ENCODE results near the gene MAST4. TPM values are rescaled to one million over a fixed set of nuclear protein-coding genes. Genes with fewer than 3 reads are reported as not detected.
A peak's percentile ranks its signal among the peaks of the same experiment; 100 is the strongest.

Gene MAST4
- total and polyA plus RNA-seq, 5 donors, result 18.9 to 71.5 (median 52.4) TPM

GRCh38 chr5:66565878-66566277, 30.3 kb upstream of the MAST4 start:
- H3K4me1 ChIP-seq (ENCODE audit: control insufficient read depth, insufficient read depth, low read length), result no peaks in the 10 kb centered on the region
- no peak for ATAC-seq
- WGBS, result 79% methylated on average over 2 of the region's 2 CpGs
- no peak overlapping the region for H3K4me3 ChIP-seq (ENCODE audit: low read length)
- no peaks in the 10 kb centered on the region for H3K9me3 ChIP-seq (ENCODE audit: control insufficient read depth, low read length)
- intact Hi-C loops (cut with DNase I), result no loop called here
- no peaks in the 10 kb centered on the region for H3K27me3 ChIP-seq (ENCODE audit: control insufficient read depth, insufficient read depth)
- no peak overlapping the region for H3K27ac ChIP-seq (ENCODE audit: low read length)
- no peak for DNase-seq

GRCh38 chr5:66567474-66567873, 28.7 kb upstream of the MAST4 start:
- WGBS, result 69% methylated on average over 3 of the region's 3 CpGs
- DNase-seq (no peak), ATAC-seq (no peak)
- no peaks in the 10 kb centered on the region for H3K4me1 ChIP-seq (ENCODE audit: control insufficient read depth, insufficient read depth, low read length)
- no peak overlapping the region for H3K27ac ChIP-seq (ENCODE audit: low read length)
- no peak overlapping the region for H3K4me3 ChIP-seq (ENCODE audit: low read length)
- intact Hi-C loops (cut with DNase I), result no loop called here
- H3K9me3 ChIP-seq (ENCODE audit: control insufficient read depth, low read length), result no peaks in the 10 kb centered on the region
- H3K27me3 ChIP-seq (ENCODE audit: control insufficient read depth, insufficient read depth), result no peaks in the 10 kb centered on the region

- WGBS, result 11% methylated on average over 1 of the region's 1 CpG
- Histone ChIP-seq H3K27ac (ENCODE audit: low read length) (no peak overlapping the region), H3K4me3 (ENCODE audit: low read length) (no peak overlapping the region), H3K27me3 (ENCODE audit: control insufficient read depth, insufficient read depth) (no peaks in the 10 kb centered on the region), H3K9me3 (ENCODE audit: control insufficient read depth, low read length) (no peaks in the 10 kb centered on the region), H3K4me1 (ENCODE audit: control insufficient read depth, insufficient read depth, low read length) (no peaks in the 10 kb centered on the region)
- ATAC-seq (no peak), DNase-seq (no peak)
- intact Hi-C loops (cut with DNase I), result no loop called here
Observed at GRCh38 chr5:66570201-66570600, 26.0 kb upstream of the MAST4 start.

GRCh38 chr5:66573733-66574132, 22.5 kb upstream of the MAST4 start:
- no peak for ATAC-seq
- H3K4me1 ChIP-seq (ENCODE audit: control insufficient read depth, insufficient read depth, low read length), result no peaks in the 10 kb centered on the region
- WGBS, result 41% methylated on average over 2 of the region's 2 CpGs
- no peak overlapping the region for H3K4me3 ChIP-seq (ENCODE audit: low read length)
- intact Hi-C loops (cut with DNase I), result no loop called here
- DNase-seq, result no peak
- H3K9me3 ChIP-seq (ENCODE audit: control insufficient read depth, low read length), result no peaks in the 10 kb centered on the region
- no peaks in the 10 kb centered on the region for H3K27me3 ChIP-seq (ENCODE audit: control insufficient read depth, insufficient read depth)
- H3K27ac ChIP-seq (ENCODE audit: low read length), result no peak overlapping the region

- intact Hi-C loops (cut with DNase I), result no loop called here
- no peak overlapping the region for H3K27ac ChIP-seq (ENCODE audit: low read length)
- peaks cover 2% of the 10 kb centered on the region for H3K4me1 ChIP-seq (ENCODE audit: control insufficient read depth, insufficient read depth, low read length)
- no peak overlapping the region for H3K4me3 ChIP-seq (ENCODE audit: low read length)
- WGBS, result 44% methylated on average over 5 of the region's 5 CpGs
- DNase-seq, result no peak
- peak; percentile 48 for ATAC-seq
- H3K27me3 ChIP-seq (ENCODE audit: control insufficient read depth, insufficient read depth), result no peaks in the 10 kb centered on the region
- no peaks in the 10 kb centered on the region for H3K9me3 ChIP-seq (ENCODE audit: control insufficient read depth, low read length)
Observed at GRCh38 chr5:66582499-66583165, 13.6 kb upstream of the MAST4 start.

- H3K27me3 ChIP-seq (ENCODE audit: control insufficient read depth, insufficient read depth), result no peaks in the 10 kb centered on the region
- no peak overlapping the region for H3K4me3 ChIP-seq (ENCODE audit: low read length)
- no peak overlapping the region for H3K27ac ChIP-seq (ENCODE audit: low read length)
- intact Hi-C loops (cut with DNase I), result no loop called here
- ATAC-seq (no peak), DNase-seq (no peak)
- H3K9me3 ChIP-seq (ENCODE audit: control insufficient read depth, low read length), result no peaks in the 10 kb centered on the region
- no peaks in the 10 kb centered on the region for H3K4me1 ChIP-seq (ENCODE audit: control insufficient read depth, insufficient read depth, low read length)
Observed at GRCh38 chr5:66585291-66585690, 10.9 kb upstream of the MAST4 start.

- DNase-seq, result no peak
- H3K9me3 ChIP-seq (ENCODE audit: control insufficient read depth, low read length), result no peaks in the 10 kb centered on the region
- H3K4me1 ChIP-seq (ENCODE audit: control insufficient read depth, insufficient read depth, low read length), result no peaks in the 10 kb centered on the region
- no peaks in the 10 kb centered on the region for H3K27me3 ChIP-seq (ENCODE audit: control insufficient read depth, insufficient read depth)
- WGBS, result 87% methylated on average over 4 of the region's 4 CpGs
- H3K4me3 ChIP-seq (ENCODE audit: low read length), result no peak overlapping the region
- intact Hi-C loops (cut with DNase I), result no loop called here
- ATAC-seq, result no peak
- H3K27ac ChIP-seq (ENCODE audit: low read length), result no peak overlapping the region
Observed at GRCh38 chr5:66587771-66588170, 8.4 kb upstream of the MAST4 start.

- Histone ChIP-seq H3K27ac (ENCODE audit: low read length) (no peak overlapping the region), H3K9me3 (ENCODE audit: control insufficient read depth, low read length) (no peaks in the 10 kb centered on the region), H3K4me3 (ENCODE audit: low read length) (peak overlapping the region; percentile 70), H3K27me3 (ENCODE audit: control insufficient read depth, insufficient read depth) (no peaks in the 10 kb centered on the region), H3K4me1 (ENCODE audit: control insufficient read depth, insufficient read depth, low read length) (peaks cover 1% of the 10 kb centered on the region)
- under 1% methylated on average over 56 of the region's 56 CpGs for WGBS
- intact Hi-C loops (cut with DNase I), result loop anchor here in 1 of 4 donors (10.0 kb wide), 1 partner anchor 148 kb away; no protein-coding TSS in a partner anchor
- peak; percentile 38 to 45 for ATAC-seq
- peak in 1 of 3 donors; percentile 25 for DNase-seq
Observed at GRCh38 chr5:66596636-66597182, 516 bp downstream of the MAST4 start.

GRCh38 chr5:66597183-66597757, 1.1 kb downstream of the MAST4 start:
- peak; percentile 39 to 42 for ATAC-seq

GRCh38 chr5:66602621-66603020, 6.4 kb downstream of the MAST4 start:
- Histone ChIP-seq H3K4me3 (ENCODE audit: low read length) (no peak overlapping the region), H3K9me3 (ENCODE audit: control insufficient read depth, low read length) (no peaks in the 10 kb centered on the region), H3K27me3 (ENCODE audit: control insufficient read depth, insufficient read depth) (no peaks in the 10 kb centered on the region), H3K27ac (ENCODE audit: low read length) (no peak overlapping the region), H3K4me1 (ENCODE audit: control insufficient read depth, insufficient read depth, low read length) (no peaks in the 10 kb centered on the region)
- no peak for ATAC-seq
- 95% methylated on average over 1 of the region's 1 CpG for WGBS
- DNase-seq, result no peak
- intact Hi-C loops (cut with DNase I), result no loop called here

More at GRCh38 chr5:66597183-66597757, 1.1 kb downstream of the MAST4 start:
- H3K4me1 ChIP-seq (ENCODE audit: control insufficient read depth, insufficient read depth, low read length), result peaks cover 1% of the 10 kb centered on the region
- H3K9me3 ChIP-seq (ENCODE audit: control insufficient read depth, low read length), result no peaks in the 10 kb centered on the region
- intact Hi-C loops (cut with DNase I), result loop anchor here in 1 of 4 donors (10.0 kb wide), 1 partner anchor 148 kb away; no protein-coding TSS in a partner anchor
- H3K27me3 ChIP-seq (ENCODE audit: control insufficient read depth, insufficient read depth), result no peaks in the 10 kb centered on the region
- under 1% methylated on average over 35 of the region's 35 CpGs for WGBS
- peak overlapping the region; percentile 70 for H3K4me3 ChIP-seq (ENCODE audit: low read length)
- peak; percentile 38 to 79 (median 79) for DNase-seq
- no peak overlapping the region for H3K27ac ChIP-seq (ENCODE audit: low read length)

GRCh38 chr5:66603164-66603563, 7.0 kb downstream of the MAST4 start:
- H3K27ac ChIP-seq (ENCODE audit: low read length), result no peak overlapping the region
- 91% methylated on average over 1 of the region's 1 CpG for WGBS
- no peaks in the 10 kb centered on the region for H3K27me3 ChIP-seq (ENCODE audit: control insufficient read depth, insufficient read depth)
- H3K4me3 ChIP-seq (ENCODE audit: low read length), result no peak overlapping the region
- H3K4me1 ChIP-seq (ENCODE audit: control insufficient read depth, insufficient read depth, low read length), result no peaks in the 10 kb centered on the region
- ATAC-seq (no peak), DNase-seq (no peak)
- no peaks in the 10 kb centered on the region for H3K9me3 ChIP-seq (ENCODE audit: control insufficient read depth, low read length)
- intact Hi-C loops (cut with DNase I), result no loop called here

All from right cardiac atrium (tissue), 5 donors.